Fibroblast of pulmonary artery (primary cell): Measurements from ENCODE around the gene FYCO1.

Experiments
- DNase-seq: peaks from one replicate; pipeline ENCODE4 v3.0.0-alpha.2; 2010; ENCODE audit warnings: low read depth
- H3K4me3 ChIP-seq: replicated peaks from 2 replicates; pipeline ENCODE4 v1.5.1; 2011; ENCODE audit warnings: low read depth, mild to moderate bottlenecking, control low read depth, low read length, moderate library complexity
- TF ChIP-seq, protein P1 (sequence below): IDR thresholded peaks from 2 replicates; pipeline ENCODE4 v1.5.1; 2011; ENCODE audit warnings: mild to moderate bottlenecking, control low read depth, low read length, inconsistent platforms; ENCODE audit errors: missing control alignments

The FYCO1 gene

DNA sequence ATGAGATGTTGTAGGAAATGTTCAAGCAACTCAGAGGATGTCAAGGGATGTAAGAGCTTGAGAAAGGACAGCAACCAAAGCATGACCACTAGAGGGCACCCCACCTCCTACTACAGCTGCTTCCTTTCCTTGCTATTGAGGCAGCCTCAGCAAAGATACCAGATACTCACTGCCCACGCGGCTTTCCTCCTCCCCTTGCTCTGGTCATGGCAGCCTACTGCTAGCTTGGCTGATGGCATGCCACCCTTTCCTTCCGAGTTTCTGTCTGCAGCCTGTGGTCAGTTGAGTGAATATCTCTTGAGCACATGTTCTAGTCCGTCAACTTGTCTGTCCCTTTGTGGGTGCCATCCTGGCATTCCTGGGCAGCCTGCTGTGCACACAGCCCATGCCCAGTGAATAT lies 56.8 kb downstream of the FYCO1 start:
- TF ChIP-seq, protein P1, sequence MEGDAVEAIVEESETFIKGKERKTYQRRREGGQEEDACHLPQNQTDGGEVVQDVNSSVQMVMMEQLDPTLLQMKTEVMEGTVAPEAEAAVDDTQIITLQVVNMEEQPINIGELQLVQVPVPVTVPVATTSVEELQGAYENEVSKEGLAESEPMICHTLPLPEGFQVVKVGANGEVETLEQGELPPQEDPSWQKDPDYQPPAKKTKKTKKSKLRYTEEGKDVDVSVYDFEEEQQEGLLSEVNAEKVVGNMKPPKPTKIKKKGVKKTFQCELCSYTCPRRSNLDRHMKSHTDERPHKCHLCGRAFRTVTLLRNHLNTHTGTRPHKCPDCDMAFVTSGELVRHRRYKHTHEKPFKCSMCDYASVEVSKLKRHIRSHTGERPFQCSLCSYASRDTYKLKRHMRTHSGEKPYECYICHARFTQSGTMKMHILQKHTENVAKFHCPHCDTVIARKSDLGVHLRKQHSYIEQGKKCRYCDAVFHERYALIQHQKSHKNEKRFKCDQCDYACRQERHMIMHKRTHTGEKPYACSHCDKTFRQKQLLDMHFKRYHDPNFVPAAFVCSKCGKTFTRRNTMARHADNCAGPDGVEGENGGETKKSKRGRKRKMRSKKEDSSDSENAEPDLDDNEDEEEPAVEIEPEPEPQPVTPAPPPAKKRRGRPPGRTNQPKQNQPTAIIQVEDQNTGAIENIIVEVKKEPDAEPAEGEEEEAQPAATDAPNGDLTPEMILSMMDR, result peak; percentile 94
- DNase-seq, result peak; percentile 95
- H3K4me3 ChIP-seq, result no peak overlapping the region

DNA sequence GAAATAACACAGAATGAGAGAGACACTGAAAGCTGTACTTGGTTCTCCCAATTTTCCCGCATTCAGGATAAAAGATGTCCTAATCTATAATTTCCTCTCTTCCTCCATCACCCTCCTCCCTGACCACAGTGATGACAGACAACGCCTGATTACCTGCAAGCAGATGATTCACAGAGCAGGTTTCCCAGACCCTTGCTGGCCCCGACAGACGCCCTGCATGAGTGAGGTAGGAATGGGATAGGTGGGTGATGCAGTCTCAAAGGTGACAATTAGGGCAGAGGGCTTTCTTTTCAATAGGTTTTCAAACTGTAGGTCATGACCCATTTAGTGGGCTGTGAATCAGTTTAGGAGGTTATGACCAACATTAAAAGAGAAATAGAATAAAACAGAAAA lies 57.6 kb downstream of the FYCO1 start:
- DNase-seq, result no peak
- no peak overlapping the region for H3K4me3 ChIP-seq
- TF ChIP-seq, protein P1, result no peak

DNA sequence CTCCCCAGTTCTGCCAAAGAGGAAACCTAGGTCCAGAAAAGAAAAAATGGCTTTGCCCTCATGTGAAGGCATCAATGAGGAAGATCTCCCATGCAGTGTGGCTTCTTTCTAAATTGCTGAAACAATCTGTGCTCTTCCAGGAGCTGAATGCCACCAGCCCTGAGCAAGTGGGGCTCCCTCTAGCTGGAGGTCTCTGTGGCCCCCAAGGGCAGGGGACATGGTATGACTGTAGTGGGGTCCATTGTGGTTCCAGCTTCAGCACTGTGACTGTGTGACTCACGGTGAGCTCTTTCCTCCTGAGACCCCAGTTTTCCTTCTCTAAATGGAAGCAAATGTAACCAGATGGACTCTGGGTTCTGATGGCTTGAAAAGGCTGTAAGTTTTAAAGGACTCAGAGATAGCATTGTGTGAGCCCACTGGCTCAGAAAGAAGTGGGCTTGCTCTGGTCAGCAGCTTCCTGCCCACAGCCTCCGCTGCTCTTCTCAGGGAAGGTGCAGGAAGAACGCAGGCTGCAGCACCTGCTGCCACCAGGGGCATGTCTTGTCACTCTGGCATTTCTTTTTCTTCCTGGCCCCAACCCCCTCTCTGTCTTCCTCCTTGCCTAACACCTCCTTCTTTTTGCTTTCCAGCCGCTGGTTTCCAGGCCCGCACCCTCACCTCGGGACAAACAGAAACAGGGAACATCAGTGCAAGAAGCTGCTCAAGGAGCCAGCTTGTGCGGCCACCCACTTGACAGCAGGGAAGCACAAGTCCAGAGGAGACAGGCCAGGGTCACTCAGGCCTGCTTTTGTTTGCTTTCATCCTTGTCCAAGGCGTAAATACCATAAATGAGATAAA lies 58.2 kb downstream of the FYCO1 start:
- no peak for DNase-seq
- TF ChIP-seq, protein P1, result no peak

DNA sequence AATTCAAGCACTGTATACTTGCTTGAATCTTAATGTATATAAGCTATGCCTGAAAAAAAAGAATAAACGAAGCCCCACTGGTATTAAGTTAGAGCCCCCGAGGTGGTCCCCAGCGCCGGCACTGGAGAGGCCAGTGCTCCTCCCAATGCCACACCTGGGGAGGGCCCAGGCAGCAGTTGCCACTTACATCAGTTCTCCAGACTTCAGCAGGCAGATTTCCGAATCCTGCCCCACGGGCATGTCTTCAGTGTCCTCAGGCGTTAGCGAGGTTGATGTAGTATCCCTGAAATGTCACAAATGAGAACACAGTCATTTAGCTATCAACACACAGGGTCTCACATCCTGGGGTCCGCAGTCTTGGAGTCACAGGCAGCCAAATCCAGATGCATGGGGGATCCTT lies 59.4 kb downstream of the FYCO1 start:
- H3K4me3 ChIP-seq, result no peak overlapping the region
- DNase-seq, result no peak
- TF ChIP-seq, protein P1, result no peak

More for the DNA sequence above, 58.2 kb downstream of the FYCO1 start:
- no peak overlapping the region for H3K4me3 ChIP-seq

DNA sequence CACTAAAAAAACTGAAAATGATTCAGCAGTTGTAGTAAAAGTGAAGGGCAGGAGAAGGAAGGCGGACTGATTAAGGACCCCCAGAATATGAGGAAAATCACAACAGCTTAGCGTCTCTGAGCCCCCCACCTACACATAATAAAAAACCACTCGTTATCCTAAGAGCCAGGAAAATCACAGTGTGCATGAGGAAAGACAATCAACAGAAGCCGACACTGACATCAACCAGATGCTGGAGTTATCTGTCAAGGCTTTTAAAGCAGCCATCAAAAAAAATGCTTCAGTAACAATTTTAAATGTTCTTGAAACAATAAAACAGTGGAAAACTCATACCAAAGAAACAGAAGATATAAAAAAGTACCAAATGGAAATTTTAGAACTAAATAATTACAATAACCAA lies 62.0 kb downstream of the FYCO1 start:
- no peak for DNase-seq
- no peak overlapping the region for H3K4me3 ChIP-seq
- TF ChIP-seq, protein P1, result no peak

DNA sequence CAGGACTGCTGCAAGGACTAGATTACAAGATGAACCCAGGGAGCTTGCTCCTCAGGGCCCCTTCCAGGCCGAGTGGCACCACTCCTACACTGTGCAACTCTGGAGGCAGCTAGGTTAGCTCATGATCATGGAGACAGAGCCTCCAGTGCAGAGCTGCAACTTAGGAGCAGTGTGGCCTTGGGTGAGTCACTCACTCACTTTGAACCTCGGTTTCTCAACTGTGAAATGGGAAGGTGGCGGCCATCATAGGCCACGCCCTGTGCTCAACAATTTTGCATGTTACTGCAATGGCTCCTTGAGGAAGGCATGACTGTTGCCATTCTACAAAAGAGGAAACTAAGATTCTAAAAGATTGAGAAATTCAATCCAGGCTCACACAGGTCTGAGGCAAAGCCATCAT lies 63.5 kb downstream of the FYCO1 start:
- H3K4me3 ChIP-seq, result no peak overlapping the region
- TF ChIP-seq, protein P1, result no peak
- DNase-seq, result no peak

DNA sequence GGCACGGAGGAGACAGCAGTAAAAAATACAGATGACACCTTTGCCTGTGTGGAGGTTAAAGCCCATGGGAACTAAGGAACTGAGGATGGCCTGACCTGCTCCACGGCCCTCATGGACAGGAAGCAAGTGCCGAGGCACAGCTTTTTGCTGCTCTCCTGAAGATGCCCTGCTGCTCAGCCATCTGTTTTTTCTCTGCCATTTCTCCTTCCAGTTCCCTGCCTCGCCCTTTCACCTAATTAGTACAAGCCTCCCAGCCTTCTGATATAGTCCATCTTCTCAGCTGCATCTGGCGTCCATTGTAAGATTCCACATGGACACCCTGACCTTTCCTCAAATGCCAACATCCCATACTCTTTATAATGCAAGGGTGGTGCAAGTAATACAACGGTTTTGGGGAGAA lies 64.1 kb downstream of the FYCO1 start:
- no peak overlapping the region for H3K4me3 ChIP-seq
- DNase-seq, result no peak
- TF ChIP-seq, protein P1, result no peak
